ENCODE results near the gene DHDDS. TPM values are rescaled to one million over a fixed set of nuclear protein-coding genes. Genes with fewer than 3 reads are reported as not detected.

Gene DHDDS
- polyA plus RNA-seq, 3 donors, result 21.3 to 27.4 (median 24.0) TPM

DNA sequence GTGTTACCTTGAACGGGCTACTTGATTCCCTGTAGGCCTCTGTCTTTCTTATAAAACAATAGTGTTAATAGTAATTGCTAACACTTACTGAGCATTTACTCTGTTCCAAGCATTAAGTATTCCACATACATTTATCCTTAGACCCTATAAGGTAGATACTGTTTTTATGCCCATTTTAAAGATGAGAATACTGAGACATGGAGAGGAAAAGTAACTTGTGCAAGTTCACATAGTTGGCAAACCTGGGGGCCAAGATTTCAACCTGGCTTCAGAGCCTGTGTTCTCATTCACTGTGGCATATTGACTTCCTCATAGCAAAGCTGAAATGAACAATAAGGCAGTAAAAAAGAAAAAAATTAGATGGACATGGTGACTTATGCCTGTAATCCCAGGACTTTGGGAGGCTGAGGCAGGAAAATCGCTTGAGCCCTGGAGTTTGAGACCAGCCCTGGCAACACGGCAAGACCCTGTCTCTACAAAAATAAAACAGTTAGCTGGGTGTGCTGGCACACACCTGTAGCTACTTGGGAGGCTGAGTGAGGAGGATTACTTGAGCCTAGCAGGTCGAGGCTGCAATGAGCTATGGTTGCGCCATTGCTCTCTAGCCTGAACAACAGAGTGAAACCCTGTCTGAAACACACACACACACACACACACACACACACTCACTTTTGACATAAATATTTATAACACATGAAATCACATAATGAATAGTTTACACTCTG lies 20.5 kb downstream of the DHDDS start:
- Mint-ChIP-seq H3K36me3 (peaks cover 64 to 93% of the 10 kb centered on the region in 2 donors), H3K4me1 (no peaks in the 10 kb centered on the region)

DNA sequence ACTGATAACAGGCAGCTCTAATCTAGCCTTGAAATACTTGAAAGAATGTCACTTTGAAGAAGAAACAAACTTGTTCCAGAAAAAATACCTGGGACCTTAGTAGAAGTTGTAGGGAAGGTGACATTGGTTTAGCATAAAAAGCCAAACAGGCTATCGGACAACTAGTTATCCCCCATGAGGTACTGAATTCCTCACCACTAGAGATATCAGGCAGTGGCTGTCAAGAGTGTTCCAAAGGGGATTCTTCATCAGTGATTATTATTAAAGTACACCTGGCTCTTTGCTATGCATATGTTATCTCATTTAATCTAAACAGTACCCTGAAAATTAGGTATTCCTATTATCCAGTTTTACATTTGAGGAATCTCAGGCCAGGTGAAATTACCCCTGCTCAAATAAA lies 27.0 kb downstream of the DHDDS start:
- H3K36me3 Mint-ChIP-seq, result peaks cover 69 to 86% of the 10 kb centered on the region in 2 donors
- Histone ChIP-seq H3K79me2 (ENCODE audit: insufficient read depth, low read length) (no peaks in the 10 kb centered on the region), H3K27ac (ENCODE audit: low read depth in 1 of 2, low read length in 2 of 2) (no peak overlapping the region), H3K9ac (ENCODE audit: insufficient read depth, low read length, poor library complexity, severe bottlenecking) (no peak overlapping the region), H3K27me3 (ENCODE audit: control insufficient read depth in 2 of 2, insufficient read depth in 2 of 2, low read length in 2 of 2) (no peaks in the 10 kb centered on the region), H3K4me1 (ENCODE audit: control insufficient read depth in 1 of 2, insufficient read depth in 2 of 2, low read length in 2 of 2) (no peaks in the 10 kb centered on the region), H3K4me3 (replicated peaks in 1 of 3; ENCODE audit: low read depth in 2 of 3, low read length in 3 of 3) (no peak overlapping the region), H2AFZ (ENCODE audit: insufficient read depth, low read depth, low read length, poor library complexity, severe bottlenecking) (no peak overlapping the region), H3K4me2 (replicated peaks; ENCODE audit: extremely low read depth, low read length, poor library complexity, severe bottlenecking) (no peak overlapping the region), H3K36me3 (replicated peaks in 1 of 2; ENCODE audit: control insufficient read depth in 1 of 2, insufficient read depth in 2 of 2, low read length in 2 of 2) (peaks cover 76 to 97% of the 10 kb centered on the region in 2 donors), H3K9me3 (replicated peaks in 1 of 2; ENCODE audit: control insufficient read depth in 1 of 2, insufficient read depth in 1 of 2, low read length in 2 of 2) (no peaks in the 10 kb centered on the region), H4K20me1 (ENCODE audit: insufficient read depth, low read length) (no peaks in the 10 kb centered on the region)
- no peak overlapping the region for H3K27ac Mint-ChIP-seq
- no peak for DNase-seq
- H3K9me3 Mint-ChIP-seq, result no peaks in the 10 kb centered on the region
- H3K4me1 Mint-ChIP-seq, result no peaks in the 10 kb centered on the region
- H3K27me3 Mint-ChIP-seq (ENCODE audit: low read depth in 3 of 3), result no peaks in the 10 kb centered on the region
- H3K4me3 Mint-ChIP-seq, result no peak overlapping the region
- WGBS (ENCODE audit: insufficient coverage), result no CpG with 5 or more reads among the region's 1 CpG
- intact Hi-C loops (cut with micrococcal nuclease), result no loop called here
- TF ChIP-seq, protein P1, sequence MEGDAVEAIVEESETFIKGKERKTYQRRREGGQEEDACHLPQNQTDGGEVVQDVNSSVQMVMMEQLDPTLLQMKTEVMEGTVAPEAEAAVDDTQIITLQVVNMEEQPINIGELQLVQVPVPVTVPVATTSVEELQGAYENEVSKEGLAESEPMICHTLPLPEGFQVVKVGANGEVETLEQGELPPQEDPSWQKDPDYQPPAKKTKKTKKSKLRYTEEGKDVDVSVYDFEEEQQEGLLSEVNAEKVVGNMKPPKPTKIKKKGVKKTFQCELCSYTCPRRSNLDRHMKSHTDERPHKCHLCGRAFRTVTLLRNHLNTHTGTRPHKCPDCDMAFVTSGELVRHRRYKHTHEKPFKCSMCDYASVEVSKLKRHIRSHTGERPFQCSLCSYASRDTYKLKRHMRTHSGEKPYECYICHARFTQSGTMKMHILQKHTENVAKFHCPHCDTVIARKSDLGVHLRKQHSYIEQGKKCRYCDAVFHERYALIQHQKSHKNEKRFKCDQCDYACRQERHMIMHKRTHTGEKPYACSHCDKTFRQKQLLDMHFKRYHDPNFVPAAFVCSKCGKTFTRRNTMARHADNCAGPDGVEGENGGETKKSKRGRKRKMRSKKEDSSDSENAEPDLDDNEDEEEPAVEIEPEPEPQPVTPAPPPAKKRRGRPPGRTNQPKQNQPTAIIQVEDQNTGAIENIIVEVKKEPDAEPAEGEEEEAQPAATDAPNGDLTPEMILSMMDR (IDR thresholded peaks at IDR 0.05), result no peak

More for the DNA sequence above, 20.5 kb downstream of the DHDDS start:
- H3K4me2 ChIP-seq (replicated peaks; ENCODE audit: extremely low read depth, low read length, poor library complexity, severe bottlenecking), result no peak overlapping the region
- H3K4me1 ChIP-seq (ENCODE audit: control insufficient read depth in 1 of 2, insufficient read depth in 2 of 2, low read length in 2 of 2), result no peaks in the 10 kb centered on the region
- no peak overlapping the region for H3K27ac ChIP-seq (ENCODE audit: low read depth in 1 of 2, low read length in 2 of 2)
- H3K79me2 ChIP-seq (ENCODE audit: insufficient read depth, low read length), result no peaks in the 10 kb centered on the region
- DNase-seq, result no peak
- no peaks in the 10 kb centered on the region for H4K20me1 ChIP-seq (ENCODE audit: insufficient read depth, low read length)
- TF ChIP-seq, protein P1 (IDR thresholded peaks at IDR 0.05), result no peak
- peaks cover 71 to 95% of the 10 kb centered on the region in 2 donors for H3K36me3 ChIP-seq (replicated peaks in 1 of 2; ENCODE audit: control insufficient read depth in 1 of 2, insufficient read depth in 2 of 2, low read length in 2 of 2)
- no peak overlapping the region for H3K9ac ChIP-seq (ENCODE audit: insufficient read depth, low read length, poor library complexity, severe bottlenecking)
- WGBS (ENCODE audit: insufficient coverage), result 100% methylated on average over 1 of the region's 5 CpGs
- no peaks in the 10 kb centered on the region for H3K9me3 ChIP-seq (replicated peaks in 1 of 2; ENCODE audit: control insufficient read depth in 1 of 2, insufficient read depth in 1 of 2, low read length in 2 of 2)
- no peak overlapping the region for H2AFZ ChIP-seq (ENCODE audit: insufficient read depth, low read depth, low read length, poor library complexity, severe bottlenecking)
- Mint-ChIP-seq H3K9me3 (no peaks in the 10 kb centered on the region), H3K27ac (peak overlapping the region in 1 of 7 donors; percentile 41), H3K27me3 (ENCODE audit: low read depth in 3 of 3) (peaks cover 0 to 2% (median 0%) of the 10 kb centered on the region in 3 donors), H3K4me3 (no peak overlapping the region)
- H3K4me3 ChIP-seq (replicated peaks in 1 of 3; ENCODE audit: low read depth in 2 of 3, low read length in 3 of 3), result no peak overlapping the region
- H3K27me3 ChIP-seq (ENCODE audit: control insufficient read depth in 2 of 2, insufficient read depth in 2 of 2, low read length in 2 of 2), result no peaks in the 10 kb centered on the region
- intact Hi-C loops (cut with micrococcal nuclease), result no loop called here
